ENCODE data around the gene SULT1A3.
"Not testable (repeated sequence)": the region's sequence is repeated elsewhere in the genome, so short reads cannot be mapped to it uniquely, and the experiment has no call there.

SULT1A3 gene

DNA sequence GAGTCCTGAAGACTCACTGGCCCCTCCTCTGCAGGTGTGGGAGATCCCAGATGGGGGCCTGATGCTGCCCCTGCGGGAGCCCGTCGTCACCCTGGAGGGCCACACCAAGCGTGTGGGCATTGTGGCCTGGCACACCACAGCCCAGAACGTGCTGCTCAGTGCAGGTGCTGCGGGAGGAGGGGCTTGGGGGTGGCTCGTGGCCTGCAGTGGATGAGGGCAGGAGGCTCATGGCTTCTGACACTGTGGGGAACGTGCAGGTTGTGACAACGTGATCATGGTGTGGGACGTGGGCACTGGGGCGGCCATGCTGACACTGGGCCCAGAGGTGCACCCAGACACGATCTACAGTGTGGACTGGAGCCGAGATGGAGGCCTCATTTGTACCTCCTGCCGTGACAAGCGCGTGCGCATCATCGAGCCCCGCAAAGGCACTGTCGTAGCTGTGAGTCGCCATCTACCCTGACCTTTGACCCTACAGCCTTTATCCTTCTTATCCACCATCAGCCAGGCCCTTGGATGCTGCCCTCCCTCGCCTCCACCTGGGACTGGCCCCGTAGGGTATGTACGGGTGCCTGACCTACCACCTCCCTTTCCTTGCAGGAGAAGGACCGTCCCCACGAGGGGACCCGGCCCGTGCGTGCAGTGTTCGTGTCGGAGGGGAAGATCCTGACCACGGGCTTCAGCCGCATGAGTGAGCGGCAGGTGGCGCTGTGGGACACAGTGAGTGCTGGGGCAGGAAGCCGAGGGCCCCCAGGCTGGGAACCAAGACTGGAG, 12.1 kb upstream of the SULT1A3 start:
- DNase-seq (ENCODE audit: low read depth), result peak; percentile 79

DNA sequence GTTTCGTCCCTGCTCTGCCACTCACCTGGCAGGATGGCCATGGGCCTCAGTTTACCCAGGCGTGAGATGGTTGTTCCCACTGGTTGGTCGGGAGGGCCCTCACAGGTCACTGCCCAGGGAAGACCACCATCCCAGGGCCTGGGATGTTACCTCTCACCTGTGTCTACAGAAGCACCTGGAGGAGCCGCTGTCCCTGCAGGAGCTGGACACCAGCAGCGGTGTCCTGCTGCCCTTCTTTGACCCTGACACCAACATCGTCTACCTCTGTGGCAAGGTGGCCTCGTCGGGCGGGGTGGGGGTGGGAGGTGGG, 11.5 kb upstream of the SULT1A3 start:
- DNase-seq (ENCODE audit: low read depth), result no peak

GRCh38 chr16:30187971-30188561, 11.0 kb upstream of the SULT1A3 start:
- no peak for DNase-seq (ENCODE audit: low read depth)

GRCh38 chr16:30191158-30191557, 7.9 kb upstream of the SULT1A3 start:
- not testable (repeated sequence) for DNase-seq (ENCODE audit: low read depth)

GRCh38 chr16:30193098-30193497, 6.0 kb upstream of the SULT1A3 start:
- DNase-seq (ENCODE audit: low read depth), result not testable (repeated sequence)

GRCh38 chr16:30193615-30194014, 5.4 kb upstream of the SULT1A3 start, which contains the start of the genes BOLA2B and SLX1A:
Gene BOLA2B (minus strand): TSS chr16:30193666. CDS start chr16:30193595, 71 bp downstream.
Gene SLX1A (plus strand): TSS chr16:30193875. CDS start chr16:30194085, 210 bp downstream.
- DNase-seq (ENCODE audit: low read depth), result not testable (repeated sequence)

DNA sequence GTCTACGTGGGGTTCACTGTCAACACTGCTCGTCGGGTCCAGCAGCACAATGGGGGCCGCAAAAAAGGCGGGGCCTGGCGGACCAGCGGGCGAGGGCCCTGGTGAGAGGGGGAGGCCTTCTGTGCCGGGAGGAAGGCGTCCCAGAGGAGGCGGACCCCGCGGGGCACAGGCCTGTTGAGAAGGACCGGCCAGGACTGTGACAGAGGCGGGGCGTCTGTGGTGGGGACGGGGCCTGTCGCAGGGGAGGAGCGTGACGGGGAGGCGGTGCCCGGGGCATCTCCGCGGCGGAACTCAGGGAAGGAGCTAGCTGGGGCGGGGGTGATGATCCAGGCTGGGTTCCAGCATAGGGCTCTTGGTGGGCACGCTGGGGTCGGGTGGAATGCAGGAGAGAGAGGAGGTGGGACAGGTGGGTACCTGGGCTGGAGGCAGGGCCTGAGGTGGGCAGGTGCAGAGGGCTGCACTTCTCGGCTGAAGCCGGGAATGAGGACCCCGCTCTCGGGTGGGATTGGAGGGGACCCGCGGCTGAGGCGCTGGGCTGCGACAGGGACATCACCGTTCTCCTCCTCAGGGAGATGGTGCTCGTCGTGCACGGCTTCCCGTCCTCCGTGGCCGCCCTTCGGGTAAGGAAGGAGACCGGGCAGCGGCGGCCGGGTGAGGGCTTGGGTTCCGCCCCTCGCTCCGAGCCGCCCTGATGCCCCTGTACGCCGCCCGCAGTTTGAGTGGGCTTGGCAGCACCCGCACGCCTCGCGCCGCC, 4.7 kb upstream of the SULT1A3 start:
- DNase-seq (ENCODE audit: low read depth), result not testable (repeated sequence)

GRCh38 chr16:30197001-30197400, 2.1 kb upstream of the SULT1A3 start:
- not testable (repeated sequence) for DNase-seq (ENCODE audit: low read depth)

DNA sequence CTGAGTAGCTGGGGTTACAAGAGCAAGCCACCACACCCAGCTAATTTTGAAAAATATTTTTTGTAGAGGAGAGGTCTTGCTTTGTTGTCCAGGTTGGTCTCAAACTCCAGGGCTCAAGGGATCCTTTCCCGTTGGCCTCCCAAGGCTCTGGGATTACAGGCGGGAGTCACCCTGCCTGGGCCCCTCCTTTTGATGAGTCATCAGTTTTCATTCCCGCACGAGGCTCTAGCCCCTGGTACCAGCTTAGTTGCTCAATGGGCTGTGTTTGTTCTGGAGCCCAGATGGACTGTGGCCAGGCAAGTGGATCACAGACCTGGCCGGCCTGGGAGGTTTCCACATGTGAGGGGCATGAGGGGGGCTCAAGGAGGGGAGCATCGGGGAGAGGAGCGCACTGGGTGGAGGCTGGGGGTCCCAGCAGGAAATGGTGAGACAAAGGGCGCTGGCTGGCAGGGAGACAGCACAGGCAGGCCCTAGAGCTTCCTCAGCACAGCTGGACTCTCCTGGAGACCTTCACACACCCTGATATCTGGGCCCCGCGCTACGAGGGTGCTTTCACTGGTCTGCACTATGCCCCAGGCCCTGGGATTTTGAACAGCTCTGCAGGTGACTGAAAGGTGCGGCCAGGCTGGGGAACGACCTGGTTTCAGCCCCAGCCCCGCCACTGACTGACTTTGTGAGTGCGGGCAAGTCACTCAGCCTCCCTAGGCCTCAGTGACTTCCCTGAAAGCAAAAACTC, 721 bp downstream of the SULT1A3 start:
- DNase-seq (ENCODE audit: low read depth), result not testable (repeated sequence)

GRCh38 chr16:30205541-30206236, 6.6 kb downstream of the SULT1A3 start:
- not testable (repeated sequence) for DNase-seq (ENCODE audit: low read depth)

DNA sequence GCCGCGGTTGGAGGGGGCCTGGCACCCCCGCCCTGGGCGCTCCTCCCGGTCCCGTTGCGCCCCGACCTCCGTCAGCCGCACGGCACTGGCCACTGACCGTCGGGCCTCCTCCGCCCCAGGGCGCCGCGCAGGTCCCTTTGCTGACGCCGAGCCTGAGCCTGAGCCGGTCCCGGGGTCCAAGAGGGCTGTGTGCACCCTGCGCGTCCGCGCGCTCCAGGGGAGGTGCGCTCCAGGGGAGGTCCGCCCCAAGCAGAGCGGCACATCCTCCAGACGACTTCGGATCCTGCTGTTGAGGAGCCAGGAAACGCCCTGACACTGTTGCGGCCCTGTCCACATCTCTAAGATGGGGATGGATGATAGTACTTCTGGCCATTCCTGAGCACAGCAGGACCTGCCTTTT, 7.2 kb downstream of the SULT1A3 start:
- not testable (repeated sequence) for DNase-seq (ENCODE audit: low read depth)

- not testable (repeated sequence) for DNase-seq (ENCODE audit: low read depth)
Observed at GRCh38 chr16:30207063-30207704, 8.1 kb downstream of the SULT1A3 start.

- not testable (repeated sequence) for DNase-seq (ENCODE audit: low read depth)
Observed at GRCh38 chr16:30209032-30209431, 10.0 kb downstream of the SULT1A3 start.

- not testable (repeated sequence) for DNase-seq (ENCODE audit: low read depth)
Observed at GRCh38 chr16:30211414-30211813, 12.4 kb downstream of the SULT1A3 start.

DNA sequence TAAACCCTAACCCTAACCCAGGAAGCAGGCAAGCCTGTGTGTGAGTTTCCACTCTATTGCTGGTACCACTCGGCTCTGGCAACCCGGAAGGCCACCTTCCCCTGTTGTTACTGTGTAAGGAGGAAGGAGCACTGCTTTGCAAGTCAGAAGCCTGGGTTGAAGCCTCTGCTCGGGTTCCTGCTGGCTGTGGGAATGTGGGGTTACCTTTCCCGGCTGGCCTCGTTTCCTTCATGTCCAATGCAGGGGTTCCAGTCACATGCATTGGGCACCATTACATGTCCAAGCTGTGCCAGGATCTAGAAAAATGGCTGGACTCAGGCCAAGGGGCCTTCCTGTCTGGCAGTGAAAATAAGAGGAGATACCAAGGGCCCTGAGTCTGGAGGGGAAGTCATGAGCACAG, 18.0 kb downstream of the SULT1A3 start:
- DNase-seq (ENCODE audit: low read depth), result not testable (repeated sequence)

- not testable (repeated sequence) for DNase-seq (ENCODE audit: low read depth)
Observed at GRCh38 chr16:30248379-30248778, 49.3 kb downstream of the SULT1A3 start, which contains the start of gene NPIPB13. Gene NPIPB13 (minus strand): TSS chr16:30248479. CDS start chr16:30245573, 2,906 bp downstream.
